ENCODE data around the gene CEP57L1. TPM values are rescaled to one million over a fixed set of nuclear protein-coding genes. Genes with fewer than 3 reads are reported as not detected.
A peak's percentile ranks its signal among the peaks of the same experiment; 100 is the strongest.

CEP57L1 gene
- total and polyA plus RNA-seq, 9 of the 15 experiments (the other 6 are each of a cell fraction or from before 2014, with no cell fraction given), result 39.4 to 88.6 (median 61.8) TPM

DNA sequence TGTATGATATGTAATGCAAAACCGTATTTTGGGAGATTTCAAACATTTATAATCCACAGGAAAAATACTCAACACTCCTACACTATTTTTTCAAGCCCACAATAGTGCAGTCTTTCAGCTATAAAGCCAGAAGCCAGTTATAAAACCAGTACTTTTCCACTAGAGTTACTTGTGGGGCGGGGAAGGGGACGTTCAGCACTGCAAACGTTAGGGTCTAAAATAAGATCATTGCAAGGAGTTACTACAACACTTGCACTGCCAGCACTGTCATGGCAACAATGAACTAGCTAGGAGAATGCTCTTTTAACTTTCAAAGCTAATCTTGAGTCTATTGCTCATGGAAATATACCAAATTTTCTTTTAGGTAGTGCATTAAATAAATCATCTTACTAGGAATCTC is 15.3 kb upstream of the CEP57L1 start:
- no peak for FAIRE-seq
- WGBS (ENCODE audit: insufficient coverage, low coverage, missing lambda C conversion rate), result 16% methylated on average over 4 of the region's 4 CpGs
- DNase-seq (ENCODE audit: extremely low read depth in 1 of 4, low spot score in 3 of 4), result no peak
- H4K20me1 ChIP-seq (replicated peaks; ENCODE audit: control insufficient read depth, insufficient read depth, low read length), result no peaks in the 10 kb centered on the region
- no peak for ATAC-seq
- no peak overlapping the region for H3K4me3 ChIP-seq
- no peak overlapping the region for H3K9ac ChIP-seq (ENCODE audit: insufficient read depth in 1 of 2, low read depth in 2 of 2, low read length in 2 of 2)
- no peaks in the 10 kb centered on the region; a peak in 2 of 5 replicates for H3K4me1 ChIP-seq (replicated peaks in 1 of 2; ENCODE audit: control insufficient read depth in 2 of 2, insufficient read depth in 2 of 2, low read length in 2 of 2)
- no peak overlapping the region for H3K4me2 ChIP-seq (ENCODE audit: insufficient read depth, low read length)
- no peaks in the 10 kb centered on the region for H3K79me2 ChIP-seq (ENCODE audit: control insufficient read depth, insufficient read depth, low read length)
- in situ Hi-C loops (cut with MboI), result no loop called here
- H3K27me3 ChIP-seq (ENCODE audit: control insufficient read depth in 2 of 2, insufficient read depth in 2 of 2, low read length in 2 of 2), result no peaks in the 10 kb centered on the region
- no peaks in the 10 kb centered on the region for H3K36me3 ChIP-seq (ENCODE audit: control insufficient read depth, insufficient read depth, low read length)
- CTCF ChIA-PET (ENCODE audit: low intra/inter-chr PET ratio), result no interaction called here
- no peaks in the 10 kb centered on the region for H3K9me3 ChIP-seq (replicated peaks; ENCODE audit: control insufficient read depth, insufficient read depth, low read depth, low read length)
- BruUV-seq (replicated peaks), result no TSS peak
- POLR2A ChIA-PET, result interaction anchor here (0.6 to 1.2 kb wide), 4 partner anchors 9 to 504 kb away, joined by 3 read pairs; no protein-coding TSS in a partner anchor
- H2AFZ ChIP-seq (ENCODE audit: low read depth, low read length), result no peak overlapping the region
- H3K9me1 ChIP-seq (ENCODE audit: control insufficient read depth, insufficient read depth, low read length), result peaks cover 3% of the 10 kb centered on the region
- TF ChIP-seq TBP (optimal IDR thresholded peaks at IDR 0.05; ENCODE audit: low read depth, low read length) (no peak), RFX1 (IDR thresholded peaks at IDR 0.05) (peak; percentile 40)
- no peak overlapping the region for H3K27ac ChIP-seq (ENCODE audit: extremely low read depth, low read depth, low read length)
- intact Hi-C loops (cut with micrococcal nuclease), result no loop called here

DNA sequence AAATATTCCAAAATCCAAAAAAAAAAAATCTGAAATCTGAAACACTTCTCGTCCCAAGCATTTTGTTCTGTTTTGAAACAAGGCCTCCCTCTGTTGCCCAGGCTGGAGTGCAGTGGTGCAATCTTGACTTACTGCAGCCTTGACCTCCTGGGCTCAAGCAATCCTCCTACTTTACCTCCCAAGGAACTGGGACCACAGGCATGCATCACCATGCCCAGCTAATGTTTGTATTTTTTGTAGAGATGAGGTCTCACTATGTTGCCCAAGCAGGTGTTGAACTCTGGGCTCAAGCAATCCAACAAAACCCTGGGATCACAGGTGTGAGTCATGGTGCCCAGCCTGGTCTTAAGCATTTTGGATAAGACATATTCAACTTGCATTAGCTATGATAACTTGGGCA is 14.3 kb upstream of the CEP57L1 start:
- H3K36me3 ChIP-seq (ENCODE audit: control insufficient read depth, insufficient read depth, low read length), result no peaks in the 10 kb centered on the region
- H3K4me2 ChIP-seq (ENCODE audit: insufficient read depth, low read length), result no peak overlapping the region
- no peaks in the 10 kb centered on the region for H3K9me3 ChIP-seq (replicated peaks; ENCODE audit: control insufficient read depth, insufficient read depth, low read depth, low read length)
- ChIA-PET CTCF (ENCODE audit: low intra/inter-chr PET ratio) (no interaction called here), POLR2A (interaction anchor here (1.0 to 1.4 kb wide), 3 partner anchors 10 to 268 kb away, joined by 3 to 12 read pairs (median 5); partner anchors contain the start of gene SESN1)
- no peak overlapping the region for H3K4me3 ChIP-seq
- no peak overlapping the region for H3K27ac ChIP-seq (ENCODE audit: extremely low read depth, low read depth, low read length)
- in situ Hi-C loops (cut with MboI), result no loop called here
- no peak for DNase-seq (ENCODE audit: extremely low read depth in 1 of 4, low spot score in 3 of 4)
- BruUV-seq (replicated peaks), result no TSS peak
- intact Hi-C loops (cut with micrococcal nuclease), result no loop called here
- H3K4me1 ChIP-seq (replicated peaks in 1 of 2; ENCODE audit: control insufficient read depth in 2 of 2, insufficient read depth in 2 of 2, low read length in 2 of 2), result no peaks in the 10 kb centered on the region; a peak in 2 of 5 replicates
- no peaks in the 10 kb centered on the region for H4K20me1 ChIP-seq (replicated peaks; ENCODE audit: control insufficient read depth, insufficient read depth, low read length)
- peaks cover 3% of the 10 kb centered on the region for H3K9me1 ChIP-seq (ENCODE audit: control insufficient read depth, insufficient read depth, low read length)
- no peak for TF ChIP-seq SIRT6 (IDR thresholded peaks at IDR 0.05; ENCODE audit: low read depth, low read length)
- no peak for TF ChIP-seq KLF1 (tag; IDR thresholded peaks at IDR 0.05)
- TF ChIP-seq ESRRB (CRISPR knock-in tag; IDR thresholded peaks at IDR 0.05; ENCODE audit: borderline replicate concordance), result no peak
- TF ChIP-seq, protein P1, sequence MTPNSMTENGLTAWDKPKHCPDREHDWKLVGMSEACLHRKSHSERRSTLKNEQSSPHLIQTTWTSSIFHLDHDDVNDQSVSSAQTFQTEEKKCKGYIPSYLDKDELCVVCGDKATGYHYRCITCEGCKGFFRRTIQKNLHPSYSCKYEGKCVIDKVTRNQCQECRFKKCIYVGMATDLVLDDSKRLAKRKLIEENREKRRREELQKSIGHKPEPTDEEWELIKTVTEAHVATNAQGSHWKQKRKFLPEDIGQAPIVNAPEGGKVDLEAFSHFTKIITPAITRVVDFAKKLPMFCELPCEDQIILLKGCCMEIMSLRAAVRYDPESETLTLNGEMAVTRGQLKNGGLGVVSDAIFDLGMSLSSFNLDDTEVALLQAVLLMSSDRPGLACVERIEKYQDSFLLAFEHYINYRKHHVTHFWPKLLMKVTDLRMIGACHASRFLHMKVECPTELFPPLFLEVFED (CRISPR knock-in tag; conservative IDR thresholded peaks at IDR 0.05), result no peak
- no peak for TF ChIP-seq NFE2 (IDR thresholded peaks at IDR 0.05; ENCODE audit: low read depth)
- TF ChIP-seq SMC3 (conservative IDR thresholded peaks at IDR 0.05; ENCODE audit: insufficient read depth, low read depth, low read length), result no peak
- no peak for TF ChIP-seq RUNX1 (IDR thresholded peaks at IDR 0.05; ENCODE audit: low read depth)
- TF ChIP-seq, protein P2, sequence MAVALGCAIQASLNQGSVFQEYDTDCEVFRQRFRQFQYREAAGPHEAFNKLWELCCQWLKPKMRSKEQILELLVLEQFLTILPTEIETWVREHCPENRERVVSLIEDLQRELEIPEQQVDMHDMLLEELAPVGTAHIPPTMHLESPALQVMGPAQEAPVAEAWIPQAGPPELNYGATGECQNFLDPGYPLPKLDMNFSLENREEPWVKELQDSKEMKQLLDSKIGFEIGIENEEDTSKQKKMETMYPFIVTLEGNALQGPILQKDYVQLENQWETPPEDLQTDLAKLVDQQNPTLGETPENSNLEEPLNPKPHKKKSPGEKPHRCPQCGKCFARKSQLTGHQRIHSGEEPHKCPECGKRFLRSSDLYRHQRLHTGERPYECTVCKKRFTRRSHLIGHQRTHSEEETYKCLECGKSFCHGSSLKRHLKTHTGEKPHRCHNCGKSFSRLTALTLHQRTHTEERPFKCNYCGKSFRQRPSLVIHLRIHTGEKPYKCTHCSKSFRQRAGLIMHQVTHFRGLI (CRISPR knock-in tag; IDR thresholded peaks at IDR 0.05), result no peak
- no peak for TF ChIP-seq JUNB (CRISPR knock-in tag; conservative IDR thresholded peaks at IDR 0.05)
- TF ChIP-seq, protein P3, sequence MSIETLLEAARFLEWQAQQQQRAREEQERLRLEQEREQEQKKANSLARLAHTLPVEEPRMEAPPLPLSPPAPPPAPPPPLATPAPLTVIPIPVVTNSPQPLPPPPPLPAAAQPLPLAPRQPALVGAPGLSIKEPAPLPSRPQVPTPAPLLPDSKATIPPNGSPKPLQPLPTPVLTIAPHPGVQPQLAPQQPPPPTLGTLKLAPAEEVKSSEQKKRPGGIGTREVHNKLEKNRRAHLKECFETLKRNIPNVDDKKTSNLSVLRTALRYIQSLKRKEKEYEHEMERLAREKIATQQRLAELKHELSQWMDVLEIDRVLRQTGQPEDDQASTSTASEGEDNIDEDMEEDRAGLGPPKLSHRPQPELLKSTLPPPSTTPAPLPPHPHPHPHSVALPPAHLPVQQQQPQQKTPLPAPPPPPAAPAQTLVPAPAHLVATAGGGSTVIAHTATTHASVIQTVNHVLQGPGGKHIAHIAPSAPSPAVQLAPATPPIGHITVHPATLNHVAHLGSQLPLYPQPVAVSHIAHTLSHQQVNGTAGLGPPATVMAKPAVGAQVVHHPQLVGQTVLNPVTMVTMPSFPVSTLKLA (conservative IDR thresholded peaks at IDR 0.05), result no peak
- no peak for TF ChIP-seq NFRKB (IDR thresholded peaks at IDR 0.05; ENCODE audit: low read depth)
- WGBS (ENCODE audit: insufficient coverage, low coverage, missing lambda C conversion rate), result 36% methylated on average over 1 of the region's 1 CpG
- ATAC-seq, result no peak
- no peak for FAIRE-seq
- no peak overlapping the region for H2AFZ ChIP-seq (ENCODE audit: low read depth, low read length)
- no peak overlapping the region for H3K9ac ChIP-seq (ENCODE audit: insufficient read depth in 1 of 2, low read depth in 2 of 2, low read length in 2 of 2)
- H3K79me2 ChIP-seq (ENCODE audit: control insufficient read depth, insufficient read depth, low read length), result no peaks in the 10 kb centered on the region
- no peaks in the 10 kb centered on the region for H3K27me3 ChIP-seq (ENCODE audit: control insufficient read depth in 2 of 2, insufficient read depth in 2 of 2, low read length in 2 of 2)
